HUES48 (cell line): ENCODE data around the gene MYRIP.

Experiments
- H3K27ac ChIP-seq: one replicate; pipeline ENCODE4 v1.7.0; 2013; ENCODE audit warnings: low read depth, low read length, inconsistent platforms
- H3K27me3 ChIP-seq: 2 replicates; pipeline ENCODE4 v1.6.1; 2013; ENCODE audit warnings: mild to moderate bottlenecking, low read length; ENCODE audit not compliant: control insufficient read depth, insufficient read depth
- H3K36me3 ChIP-seq: 2 replicates; pipeline ENCODE4 v1.6.1; 2013; ENCODE audit warnings: low read length; ENCODE audit not compliant: control insufficient read depth, insufficient read depth
- H3K4me1 ChIP-seq: 2 replicates; pipeline ENCODE4 v1.6.1; 2013; ENCODE audit warnings: mild to moderate bottlenecking, low read length; ENCODE audit not compliant: control insufficient read depth, insufficient read depth
- H3K4me3 ChIP-seq: 2 replicates; pipeline ENCODE4 v1.5.1; 2013; ENCODE audit warnings: mild to moderate bottlenecking, low read depth, low read length
- H3K9ac ChIP-seq: 2 replicates; pipeline ENCODE4 v1.6.1; 2013; ENCODE audit warnings: mild to moderate bottlenecking, low read depth, low read length, moderate library complexity
- H3K9me3 ChIP-seq: 2 replicates; pipeline ENCODE4 v1.6.1; 2013; ENCODE audit warnings: low read length; ENCODE audit not compliant: control insufficient read depth, insufficient read depth

Gene MYRIP

GRCh38 chr3:40187945-40188344, 378.5 kb downstream of the MYRIP start:
- H3K9ac ChIP-seq: no peak overlapping the region
- peaks cover 13% of the 10 kb centered on the region for H3K4me1 ChIP-seq
- no peaks in the 10 kb centered on the region for H3K36me3 ChIP-seq
- no peaks in the 10 kb centered on the region for H3K27me3 ChIP-seq
- no peak overlapping the region for H3K4me3 ChIP-seq
- no peak overlapping the region for H3K27ac ChIP-seq
- no peaks in the 10 kb centered on the region for H3K9me3 ChIP-seq

- Histone ChIP-seq H3K9me3 (no peaks in the 10 kb centered on the region), H3K27ac (no peak overlapping the region), H3K4me1 (peaks cover 4% of the 10 kb centered on the region), H3K9ac (no peak overlapping the region), H3K4me3 (no peak overlapping the region), H3K27me3 (no peaks in the 10 kb centered on the region), H3K36me3 (no peaks in the 10 kb centered on the region)
These were observed 379.7 kb downstream of the MYRIP start for GRCh38 chr3:40189118-40189517.

- Histone ChIP-seq H3K4me1 (peaks cover 4% of the 10 kb centered on the region; the same call in 1 of the 2 replicates), H3K9ac (no peak overlapping the region), H3K9me3 (no peaks in the 10 kb centered on the region), H3K36me3 (no peaks in the 10 kb centered on the region), H3K4me3 (no peak overlapping the region), H3K27me3 (no peaks in the 10 kb centered on the region), H3K27ac (no peak overlapping the region)
These were observed 380.6 kb downstream of the MYRIP start for GRCh38 chr3:40190056-40190455.

- H3K9me3 ChIP-seq: no peaks in the 10 kb centered on the region
- H3K27me3 ChIP-seq: no peaks in the 10 kb centered on the region
- no peaks in the 10 kb centered on the region for H3K36me3 ChIP-seq
- peaks cover 4% of the 10 kb centered on the region; the same call in 1 of the 2 replicates for H3K4me1 ChIP-seq
- no peak overlapping the region for H3K9ac ChIP-seq
- no peak overlapping the region for H3K27ac ChIP-seq
- H3K4me3 ChIP-seq: no peak overlapping the region
These were observed 381.8 kb downstream of the MYRIP start for GRCh38 chr3:40191251-40191650.

GRCh38 chr3:40191850-40192448, 382.5 kb downstream of the MYRIP start:
- Histone ChIP-seq H3K4me1 (peaks cover 6% of the 10 kb centered on the region; the same call in 1 of the 2 replicates), H3K9ac (no peak overlapping the region), H3K9me3 (no peaks in the 10 kb centered on the region), H3K27ac (no peak overlapping the region), H3K4me3 (no peak overlapping the region), H3K36me3 (no peaks in the 10 kb centered on the region), H3K27me3 (no peaks in the 10 kb centered on the region)

- H3K36me3 ChIP-seq: no peaks in the 10 kb centered on the region
These were observed 383.2 kb downstream of the MYRIP start for GRCh38 chr3:40192628-40193027.

GRCh38 chr3:40196966-40197365, 387.6 kb downstream of the MYRIP start:
- Histone ChIP-seq H3K9ac (no peak overlapping the region), H3K27ac (no peak overlapping the region), H3K4me3 (no peak overlapping the region), H3K27me3 (no peaks in the 10 kb centered on the region), H3K4me1 (peaks cover 6% of the 10 kb centered on the region; the same call in 1 of the 2 replicates), H3K9me3 (no peaks in the 10 kb centered on the region), H3K36me3 (no peaks in the 10 kb centered on the region)

More at GRCh38 chr3:40192628-40193027, 383.2 kb downstream of the MYRIP start:
- H3K4me1 ChIP-seq: peaks cover 6% of the 10 kb centered on the region; the same call in 1 of the 2 replicates
- no peak overlapping the region for H3K9ac ChIP-seq
- H3K27ac ChIP-seq: no peak overlapping the region
- no peak overlapping the region for H3K4me3 ChIP-seq
- no peaks in the 10 kb centered on the region for H3K9me3 ChIP-seq
- H3K27me3 ChIP-seq: no peaks in the 10 kb centered on the region

GRCh38 chr3:40200692-40201316, 391.4 kb downstream of the MYRIP start:
- Histone ChIP-seq H3K27ac (no peak overlapping the region), H3K36me3 (no peaks in the 10 kb centered on the region), H3K27me3 (no peaks in the 10 kb centered on the region), H3K9ac (no peak overlapping the region), H3K9me3 (no peaks in the 10 kb centered on the region), H3K4me1 (0 out of 2 replicates have a peak, but pooled peaks cover 2% of the 10 kb centered on the region), H3K4me3 (no peak overlapping the region)

GRCh38 chr3:40201770-40202169, 392.4 kb downstream of the MYRIP start:
- H3K9ac ChIP-seq: no peak overlapping the region
- H3K4me1 ChIP-seq: 0 out of 2 replicates have a peak, but pooled peaks cover under 1% of the 10 kb centered on the region
- no peaks in the 10 kb centered on the region for H3K9me3 ChIP-seq
- no peaks in the 10 kb centered on the region for H3K36me3 ChIP-seq
- H3K27me3 ChIP-seq: no peaks in the 10 kb centered on the region
- H3K27ac ChIP-seq: no peak overlapping the region
- H3K4me3 ChIP-seq: no peak overlapping the region

- Histone ChIP-seq H3K4me1 (no peaks in the 10 kb centered on the region), H3K9me3 (no peaks in the 10 kb centered on the region), H3K27ac (no peak overlapping the region), H3K4me3 (no peak overlapping the region), H3K27me3 (no peaks in the 10 kb centered on the region), H3K36me3 (no peaks in the 10 kb centered on the region), H3K9ac (no peak overlapping the region)
These were observed 397.1 kb downstream of the MYRIP start for GRCh38 chr3:40206522-40206921.

GRCh38 chr3:40207796-40208195, 398.4 kb downstream of the MYRIP start:
- no peaks in the 10 kb centered on the region for H3K36me3 ChIP-seq
- H3K4me3 ChIP-seq: no peak overlapping the region
- H3K9me3 ChIP-seq: no peaks in the 10 kb centered on the region
- H3K27me3 ChIP-seq: no peaks in the 10 kb centered on the region
- H3K9ac ChIP-seq: no peak overlapping the region
- H3K27ac ChIP-seq: no peak overlapping the region
- no peaks in the 10 kb centered on the region for H3K4me1 ChIP-seq
